Neural progenitor cell (in vitro differentiated cells): ENCODE measurements around the gene ADCY2.

Experiments used
- CTCF ChIP-seq: fragments of 200-600 bp; sonication (generic); IDR thresholded peaks from 2 replicates; pipeline ENCODE4 v1.5.1; 2017; ENCODE audit warnings: antibody characterized with exemption, mild to moderate bottlenecking
- EZH2 ChIP-seq: fragments of 200-600 bp; sonication (generic); IDR thresholded peaks from 2 replicates; pipeline ENCODE4 v1.6.1; 2017; ENCODE audit warnings: antibody characterized with exemption, mild to moderate bottlenecking, moderate library complexity

- TF ChIP-seq CTCF (no peak), EZH2 (no peak)
Measured at GRCh38 chr5:7415123-7415522, 19.2 kb downstream of the ADCY2 start.
